Measurements from ENCODE around the gene RHNO1.

Gene RHNO1

DNA sequence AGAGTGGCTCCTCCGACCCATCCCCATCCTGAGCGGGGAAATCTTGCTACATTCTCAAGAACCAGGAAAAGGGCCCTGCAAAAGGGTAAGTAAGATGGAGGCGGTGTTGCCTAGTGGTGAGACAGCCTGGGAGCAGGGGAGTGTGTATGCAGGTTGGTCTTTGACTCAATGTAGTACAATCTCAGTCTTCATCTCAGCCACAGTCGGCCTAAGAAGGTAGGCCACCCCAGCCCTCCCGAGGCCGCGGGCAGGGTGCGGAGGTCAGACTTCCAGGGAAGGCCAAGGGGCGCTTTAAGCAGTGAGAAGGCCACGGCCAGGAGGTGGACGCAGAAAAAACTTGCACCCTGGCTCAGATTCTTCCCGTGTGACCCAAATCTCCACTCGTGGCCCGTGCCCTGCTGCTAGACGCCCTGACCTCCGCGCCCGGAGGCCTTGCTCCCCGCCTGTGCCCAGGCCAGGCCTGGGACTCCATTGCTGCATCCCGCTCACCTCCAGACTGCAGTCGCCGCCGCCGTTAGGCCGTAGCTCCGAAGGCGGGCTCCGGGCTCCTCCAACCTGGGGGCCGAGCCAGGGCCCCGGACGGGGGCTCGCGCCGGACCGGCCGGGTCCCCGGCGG, 484 bp upstream of the RHNO1 start:
- no peaks in the 10 kb centered on the region for H3K9me3 Mint-ChIP-seq
- H3K4me1 Mint-ChIP-seq (ENCODE audit: low read depth in 2 of 2) = peaks cover 24 to 32% of the 10 kb centered on the region in 2 donors
- no peaks in the 10 kb centered on the region for H3K27me3 Mint-ChIP-seq
- H3K27ac Mint-ChIP-seq = peak overlapping the region; percentile 99
- ATAC-seq (replicated peaks) (peak; percentile 53), DNase-seq (peak in 2 of 3 experiments; percentile 7 to 19)
- H3K4me3 Mint-ChIP-seq = peak overlapping the region; percentile 96 to 98
- peaks cover 23% of the 10 kb centered on the region for H3K36me3 Mint-ChIP-seq (ENCODE audit: insufficient read depth)

DNA sequence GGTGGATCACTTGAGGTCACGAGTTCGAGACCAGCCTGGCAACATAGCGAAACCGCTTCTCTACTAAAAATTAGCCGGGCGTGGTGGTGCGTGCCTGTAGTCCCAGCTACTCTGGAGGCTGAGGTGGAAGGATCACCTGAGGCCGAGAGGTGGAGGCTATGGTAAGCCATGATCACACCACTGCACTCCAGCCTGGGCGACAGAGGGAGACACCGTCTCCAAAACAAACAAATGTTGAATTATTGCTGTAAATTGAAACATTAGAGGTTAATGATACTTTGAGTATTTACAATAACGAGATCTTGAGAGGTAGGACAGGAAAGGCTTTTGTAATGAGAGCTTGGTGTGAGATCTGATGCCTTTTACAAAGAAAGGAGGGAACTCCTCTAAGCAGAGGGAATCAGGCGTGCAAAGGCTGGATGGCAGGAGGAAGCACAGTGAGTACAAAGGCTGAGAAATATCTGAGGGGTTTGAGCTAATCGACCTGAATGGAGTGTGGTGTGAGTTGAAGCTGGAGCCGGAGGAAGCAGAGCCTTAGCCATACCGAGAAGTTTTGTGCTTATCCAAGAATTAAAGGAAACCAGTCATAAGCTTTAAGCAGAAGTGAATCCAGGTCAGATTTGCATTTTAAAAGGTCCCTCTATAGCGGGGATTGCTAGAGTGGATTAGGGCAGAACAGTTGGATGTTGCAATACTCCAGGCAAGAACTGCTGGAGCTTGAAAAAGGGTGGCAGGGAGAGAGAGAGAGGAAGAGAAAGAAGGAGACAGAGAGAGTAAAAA, 1.1 kb downstream of the RHNO1 start:
- ATAC-seq (replicated peaks) (no peak), DNase-seq (no peak)
- H3K9me3 Mint-ChIP-seq = no peaks in the 10 kb centered on the region
- peak overlapping the region; percentile 99 for H3K27ac Mint-ChIP-seq
- peak overlapping the region; percentile 96 to 98 for H3K4me3 Mint-ChIP-seq
- no peaks in the 10 kb centered on the region for H3K27me3 Mint-ChIP-seq
- H3K36me3 Mint-ChIP-seq (ENCODE audit: insufficient read depth) = peaks cover 23% of the 10 kb centered on the region
- H3K4me1 Mint-ChIP-seq (ENCODE audit: low read depth in 2 of 2) = peaks cover 26 to 32% of the 10 kb centered on the region in 2 donors

DNA sequence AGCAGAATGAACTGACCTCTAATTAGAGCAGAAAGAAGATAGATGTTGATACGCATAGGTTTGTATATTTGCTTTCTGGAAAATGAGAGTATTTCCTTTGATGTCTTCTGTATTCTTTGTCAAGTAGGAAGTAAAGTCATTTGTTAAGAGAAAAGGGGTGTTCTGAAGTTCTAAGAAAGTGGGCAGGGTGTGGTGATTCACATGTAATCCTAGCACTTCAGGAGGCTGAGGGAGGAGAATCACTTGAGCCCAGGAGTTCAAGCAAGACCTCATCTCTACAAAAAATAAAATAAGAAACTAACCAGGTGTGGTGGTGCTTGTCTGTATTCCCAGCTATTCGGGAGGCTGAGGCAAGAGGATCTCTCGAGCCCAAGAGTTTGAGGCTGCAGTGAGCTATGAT, 2.8 kb downstream of the RHNO1 start:
- DNase-seq = no peak
- peaks cover 20% of the 10 kb centered on the region for H3K36me3 Mint-ChIP-seq (ENCODE audit: insufficient read depth)
- H3K27ac Mint-ChIP-seq = peak overlapping the region in 1 of 2 donors; percentile 99
- H3K9me3 Mint-ChIP-seq = no peaks in the 10 kb centered on the region
- H3K27me3 Mint-ChIP-seq = no peaks in the 10 kb centered on the region
- no peak for ATAC-seq (replicated peaks)
- peaks cover 26 to 35% of the 10 kb centered on the region in 2 donors for H3K4me1 Mint-ChIP-seq (ENCODE audit: low read depth in 2 of 2)
- H3K4me3 Mint-ChIP-seq = no peak overlapping the region

DNA sequence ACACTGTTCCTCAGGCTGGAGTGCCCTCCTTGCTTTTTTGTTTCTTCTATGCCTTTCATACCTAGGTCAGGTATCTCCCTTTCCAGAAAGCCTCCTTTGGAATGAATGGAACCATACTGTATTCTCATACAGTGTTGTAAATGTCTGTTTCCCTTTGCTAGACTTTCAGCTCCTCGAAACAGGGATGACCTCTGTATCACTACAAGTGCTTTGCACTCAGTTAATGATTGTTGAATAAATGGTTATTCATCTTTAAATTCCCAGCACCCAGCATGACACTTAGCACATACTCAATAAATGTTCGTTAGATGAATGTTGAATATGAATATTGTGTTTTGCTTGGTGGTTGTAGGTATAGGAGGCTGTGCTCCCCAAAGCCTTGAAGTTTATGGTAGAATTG, 7.8 kb downstream of the RHNO1 start:
- H3K4me1 Mint-ChIP-seq (ENCODE audit: low read depth in 2 of 2) = peaks cover 6 to 15% of the 10 kb centered on the region in 2 donors
- no peaks in the 10 kb centered on the region for H3K9me3 Mint-ChIP-seq
- no peak overlapping the region for H3K27ac Mint-ChIP-seq
- H3K4me3 Mint-ChIP-seq = no peak overlapping the region
- DNase-seq (no peak), ATAC-seq (replicated peaks) (no peak)
- no peaks in the 10 kb centered on the region for H3K27me3 Mint-ChIP-seq
- H3K36me3 Mint-ChIP-seq (ENCODE audit: insufficient read depth) = peaks cover 12% of the 10 kb centered on the region

DNA sequence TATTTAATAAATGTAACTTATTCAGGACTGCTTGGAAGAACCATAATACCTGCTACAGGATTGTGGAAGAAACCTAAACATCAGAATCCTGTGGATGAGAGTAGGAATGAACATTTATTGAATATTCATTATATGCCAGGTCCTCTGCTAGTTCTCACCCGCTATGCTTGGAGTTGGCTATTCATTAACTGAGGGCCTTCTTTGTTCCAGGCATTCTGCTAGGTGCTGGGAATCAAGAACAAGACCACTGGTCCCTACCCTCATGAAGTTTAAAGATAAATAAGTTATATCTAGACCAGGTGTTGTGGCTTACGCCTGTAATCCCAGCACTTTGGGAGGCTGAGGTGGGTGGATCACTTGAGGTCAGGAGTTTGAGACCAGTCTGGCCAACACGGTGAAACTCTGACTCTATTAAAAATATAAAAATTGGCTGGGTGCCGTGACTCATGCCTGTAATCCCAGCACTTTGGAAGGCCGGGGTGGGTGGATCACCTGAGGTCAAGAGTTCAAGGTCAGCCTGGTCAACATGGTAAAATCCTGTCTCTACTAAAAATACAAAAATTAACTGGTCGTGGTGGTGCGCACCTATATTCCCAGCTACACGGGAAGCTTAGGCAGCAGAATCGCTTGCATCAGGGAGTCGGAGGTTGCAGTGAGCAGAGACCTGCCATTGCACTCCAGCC, 9.9 kb downstream of the RHNO1 start:
- Mint-ChIP-seq H3K27ac (no peak overlapping the region), H3K9me3 (no peaks in the 10 kb centered on the region), H3K36me3 (ENCODE audit: insufficient read depth) (peaks cover 24% of the 10 kb centered on the region), H3K4me3 (no peak overlapping the region), H3K4me1 (ENCODE audit: low read depth in 2 of 2) (peaks cover 11 to 16% of the 10 kb centered on the region in 2 donors), H3K27me3 (no peaks in the 10 kb centered on the region)
- no peak for ATAC-seq (replicated peaks)
- no peak for DNase-seq

DNA sequence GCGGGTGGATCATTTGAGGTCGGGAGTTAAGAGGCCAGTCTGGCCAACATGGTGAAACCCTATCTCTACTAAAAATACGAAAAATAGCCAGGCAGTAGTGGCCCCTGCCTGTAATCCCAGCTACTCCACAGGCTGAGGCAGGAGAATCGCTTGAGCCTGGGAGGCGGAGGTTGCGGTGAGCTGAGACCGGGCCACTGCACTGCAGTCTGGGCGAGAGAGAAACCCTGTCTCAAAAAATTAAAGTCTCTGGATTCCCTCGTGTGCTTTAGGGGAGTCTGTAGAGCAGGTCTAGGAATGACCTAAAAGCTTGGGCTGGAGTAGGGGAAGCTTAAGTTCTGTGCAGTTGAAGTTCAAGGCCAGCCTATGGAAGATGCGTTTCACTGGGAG, 13.0 kb downstream of the RHNO1 start:
- DNase-seq (no peak), ATAC-seq (replicated peaks) (no peak)
- Mint-ChIP-seq H3K36me3 (ENCODE audit: insufficient read depth) (peaks cover 30% of the 10 kb centered on the region), H3K27ac (peak overlapping the region; percentile 89 to 94), H3K9me3 (no peaks in the 10 kb centered on the region), H3K27me3 (no peaks in the 10 kb centered on the region), H3K4me1 (ENCODE audit: low read depth in 2 of 2) (peaks cover 10 to 18% of the 10 kb centered on the region in 2 donors), H3K4me3 (peak overlapping the region; percentile 81 to 88)

DNA sequence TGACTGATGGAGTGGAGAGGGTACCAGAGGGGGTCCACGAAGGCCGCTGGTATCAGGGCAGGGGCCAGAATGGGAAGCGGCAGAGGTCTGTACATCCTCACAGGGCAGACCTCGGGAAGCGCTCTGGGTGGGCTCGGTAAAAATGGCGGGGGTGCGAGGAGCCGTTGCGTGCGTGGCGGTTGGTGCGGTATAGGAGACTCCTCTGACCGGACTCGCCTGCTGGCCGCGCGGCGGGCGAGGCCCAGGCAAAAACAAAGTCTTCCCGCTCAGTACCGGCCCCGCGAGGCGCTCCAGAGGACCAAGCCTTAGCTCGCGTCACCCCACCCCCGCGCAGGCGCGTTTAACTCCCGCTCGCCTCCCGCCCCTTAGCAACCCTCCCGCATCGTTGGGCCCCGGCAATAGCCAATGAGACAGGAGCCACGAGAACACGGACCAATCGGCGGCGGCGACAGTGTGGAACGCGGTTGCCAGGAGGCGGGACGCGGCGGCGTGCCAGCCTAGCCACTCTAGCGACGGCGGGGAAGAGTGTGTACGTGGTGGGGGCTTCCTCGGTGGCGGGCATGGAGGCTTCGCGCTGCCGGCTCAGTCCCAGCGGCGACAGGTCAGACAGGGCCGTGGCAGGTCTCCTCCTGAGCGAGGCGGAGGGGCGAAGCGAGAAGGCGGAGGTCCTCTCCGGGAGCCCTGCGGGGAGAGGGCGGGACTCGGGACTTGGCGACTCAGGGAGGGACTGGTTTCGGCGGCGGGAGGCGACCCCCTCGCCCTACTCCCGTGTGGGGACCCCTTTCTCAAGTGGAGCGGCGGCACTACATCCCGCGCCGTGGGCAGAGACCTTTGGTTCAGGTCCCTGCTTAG, 13.6 kb downstream of the RHNO1 start, which contains the start of gene TULP3:
TULP3 (plus strand) TSS at position 504 of the 852 bp plus-strand sequence; CDS start at position 561, 57 bp downstream.
- Mint-ChIP-seq H3K27me3 (no peaks in the 10 kb centered on the region), H3K4me3 (peak within 1 kb of the TSS; percentile 81 to 88), H3K9me3 (no peaks in the 10 kb centered on the region), H3K4me1 (ENCODE audit: low read depth in 2 of 2) (peaks cover 10 to 20% of the 10 kb centered on the region in 2 donors), H3K27ac (peak within 1 kb of the TSS; percentile 89 to 94), H3K36me3 (ENCODE audit: insufficient read depth) (peaks cover 27% of the 10 kb centered on the region)
- DNase-seq = peak; percentile 98
- ATAC-seq (replicated peaks) = peak; percentile 96

DNA sequence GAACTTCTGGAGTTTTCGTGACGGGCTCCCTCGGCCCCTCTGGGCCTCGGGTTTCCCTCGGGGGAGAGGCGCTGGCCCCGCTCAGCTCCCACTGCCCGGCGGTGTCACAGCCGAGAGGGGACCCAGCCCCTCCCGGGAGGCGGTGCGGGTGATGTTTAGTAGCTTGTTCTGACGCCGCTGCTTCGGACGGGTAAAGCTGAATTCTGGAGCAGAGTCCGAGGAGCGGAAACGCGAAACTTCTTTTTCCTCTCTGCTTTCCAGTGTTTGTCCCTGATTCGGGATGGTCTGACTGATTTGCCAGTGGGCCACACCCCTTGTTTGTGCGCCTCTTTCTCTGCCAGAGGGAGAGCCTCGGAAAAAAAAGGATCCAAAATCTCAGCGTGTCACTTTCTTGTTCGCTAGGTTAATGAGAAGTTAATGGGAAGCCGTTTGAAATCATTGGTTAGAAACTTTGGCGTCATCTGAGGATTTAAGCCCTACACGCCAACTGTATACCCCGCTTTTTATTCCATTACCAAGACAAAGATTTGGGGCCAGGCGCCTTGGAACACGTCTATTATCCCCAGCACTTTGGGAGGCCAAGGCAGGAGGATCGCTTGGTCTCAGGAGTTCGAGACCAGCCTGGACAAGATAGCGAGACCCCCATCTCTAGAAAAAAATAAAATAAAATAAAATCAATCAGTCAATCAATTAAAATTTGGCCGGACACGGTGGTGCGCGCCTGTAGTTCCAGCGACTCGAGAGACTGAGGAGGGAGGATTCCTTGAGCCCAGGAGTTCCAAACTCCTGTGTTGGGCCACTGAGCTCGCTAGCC, 14.4 kb downstream of the RHNO1 start:
- ATAC-seq (replicated peaks) = peak; percentile 12
- DNase-seq = peak in 1 of 3 experiments; percentile 16
- no peaks in the 10 kb centered on the region for H3K27me3 Mint-ChIP-seq

DNA sequence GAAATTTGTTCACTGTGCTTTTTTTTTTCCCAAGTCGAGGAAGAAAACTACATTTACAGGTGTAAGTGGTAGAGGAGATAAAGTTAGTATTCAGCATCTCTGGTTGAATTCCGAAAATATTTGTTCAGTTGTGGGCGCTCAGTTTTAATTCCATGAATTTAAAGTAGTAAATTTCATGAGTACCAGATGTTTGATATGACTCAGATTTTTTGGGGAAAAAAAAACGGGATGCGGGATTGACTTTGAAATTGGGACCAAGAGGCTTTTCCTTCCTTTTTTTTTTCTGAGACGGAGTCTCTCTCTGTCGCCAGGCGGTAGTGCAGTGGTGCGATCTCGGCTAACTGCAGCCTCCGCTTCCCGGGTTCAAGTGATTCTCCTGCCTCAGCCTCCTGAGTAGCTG, 15.2 kb downstream of the RHNO1 start:
- Mint-ChIP-seq H3K4me3 (peak overlapping the region; percentile 56 to 88), H3K36me3 (ENCODE audit: insufficient read depth) (peaks cover 18% of the 10 kb centered on the region), H3K27me3 (no peaks in the 10 kb centered on the region), H3K4me1 (ENCODE audit: low read depth in 2 of 2) (peaks cover 10 to 20% of the 10 kb centered on the region in 2 donors), H3K27ac (no peak overlapping the region), H3K9me3 (no peaks in the 10 kb centered on the region)
- DNase-seq (no peak), ATAC-seq (replicated peaks) (no peak)

More for the DNA sequence above, 14.4 kb downstream of the RHNO1 start:
- Mint-ChIP-seq H3K27ac (peak overlapping the region; percentile 89 to 94), H3K36me3 (ENCODE audit: insufficient read depth) (peaks cover 21% of the 10 kb centered on the region), H3K4me3 (peak overlapping the region; percentile 81 to 88), H3K9me3 (no peaks in the 10 kb centered on the region), H3K4me1 (ENCODE audit: low read depth in 2 of 2) (peaks cover 10 to 20% of the 10 kb centered on the region in 2 donors)

DNA sequence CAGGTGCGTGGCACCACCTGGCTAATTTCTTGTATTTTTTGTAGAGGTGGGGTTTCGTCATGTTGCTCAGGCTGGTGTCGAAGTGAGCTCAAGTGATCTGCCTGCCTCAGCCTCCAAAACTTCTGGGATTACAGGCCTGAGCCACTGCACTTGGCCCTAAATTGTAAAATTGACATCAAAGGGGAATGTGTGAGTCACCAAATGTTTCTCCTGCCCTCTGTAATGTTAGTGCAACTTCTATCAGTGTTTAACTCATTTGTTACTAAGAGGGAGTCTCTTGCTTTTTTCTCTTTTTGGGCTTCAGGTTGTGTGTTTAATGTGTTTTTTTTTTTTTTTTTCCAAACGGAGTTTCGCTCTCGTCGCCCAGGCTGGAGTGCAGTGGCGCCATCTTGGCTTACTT, 16.0 kb downstream of the RHNO1 start:
- no peak for DNase-seq
- no peak for ATAC-seq (replicated peaks)
- Mint-ChIP-seq H3K4me3 (peak overlapping the region; percentile 56 to 88), H3K9me3 (no peaks in the 10 kb centered on the region), H3K27me3 (no peaks in the 10 kb centered on the region), H3K27ac (no peak overlapping the region), H3K36me3 (ENCODE audit: insufficient read depth) (peaks cover 18% of the 10 kb centered on the region), H3K4me1 (ENCODE audit: low read depth in 2 of 2) (peaks cover 10 to 20% of the 10 kb centered on the region in 2 donors)

DNA sequence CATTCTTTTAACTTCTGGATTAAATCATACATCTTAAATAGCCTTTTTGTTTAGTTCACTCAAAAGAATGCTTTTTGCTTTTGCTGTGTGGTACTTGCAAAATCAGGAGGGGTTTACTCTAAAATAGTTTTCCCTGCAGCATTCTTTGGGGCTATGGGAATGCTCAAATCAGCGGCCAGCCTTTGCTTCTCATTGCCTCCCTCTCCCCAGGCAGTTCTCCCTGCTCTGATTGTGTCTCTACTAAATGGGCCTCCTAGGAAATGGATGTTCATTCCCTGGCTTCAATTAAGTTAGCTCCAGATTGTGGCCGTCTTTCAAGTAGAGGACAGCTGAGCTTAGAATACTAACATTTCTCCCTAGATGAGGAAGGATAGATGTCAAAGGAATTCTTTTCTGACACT, 18.0 kb downstream of the RHNO1 start:
- Mint-ChIP-seq H3K36me3 (ENCODE audit: insufficient read depth) (peaks cover 16% of the 10 kb centered on the region), H3K4me1 (ENCODE audit: low read depth in 2 of 2) (peaks cover 6 to 8% of the 10 kb centered on the region in 2 donors), H3K27ac (no peak overlapping the region), H3K27me3 (no peaks in the 10 kb centered on the region), H3K4me3 (no peak overlapping the region), H3K9me3 (no peaks in the 10 kb centered on the region)
- ATAC-seq (replicated peaks) = no peak
- no peak for DNase-seq

DNA sequence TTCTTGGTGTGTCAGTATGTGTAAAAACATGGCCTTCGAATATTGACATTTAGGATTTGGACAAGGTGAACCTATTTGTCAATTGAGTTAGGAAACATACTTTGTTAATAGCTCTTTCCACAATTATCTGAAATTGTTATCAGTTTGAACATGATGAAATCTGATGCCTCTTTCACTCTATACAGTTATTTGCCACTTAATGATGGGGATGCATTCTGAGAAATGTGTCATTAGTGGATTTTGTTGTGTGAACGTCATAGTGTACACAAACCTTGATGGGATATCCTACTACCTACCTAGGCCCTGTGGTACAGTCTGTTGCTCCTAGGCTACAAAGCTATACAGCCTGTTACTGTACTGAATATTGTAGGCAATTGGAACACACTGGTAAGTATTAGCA, 18.5 kb downstream of the RHNO1 start:
- H3K36me3 Mint-ChIP-seq (ENCODE audit: insufficient read depth) = peaks cover 13% of the 10 kb centered on the region
- DNase-seq (no peak), ATAC-seq (replicated peaks) (no peak)
- H3K4me1 Mint-ChIP-seq (ENCODE audit: low read depth in 2 of 2) = peaks cover 3 to 8% of the 10 kb centered on the region in 2 donors
- H3K27me3 Mint-ChIP-seq = no peaks in the 10 kb centered on the region
- H3K4me3 Mint-ChIP-seq = no peak overlapping the region
- no peak overlapping the region for H3K27ac Mint-ChIP-seq
- no peaks in the 10 kb centered on the region for H3K9me3 Mint-ChIP-seq
